Measurements from ENCODE around the gene RTEL1.
"Not testable (repeated sequence)": the region's sequence is repeated elsewhere in the genome, so short reads cannot be mapped to it uniquely, and the experiment has no call there.

RTEL1 gene

GRCh38 chr20:63652192-63652980 is 5.7 kb upstream of the RTEL1 start:
- DNase-seq, result no peak

GRCh38 chr20:63653041-63653973 is 4.8 kb upstream of the RTEL1 start, which contains the start of gene STMN3:
STMN3 (minus strand) TSS chr20:63653424; CDS start chr20:63653345, 79 bp downstream.
- no peak for DNase-seq

- DNase-seq, result no peak
Measured at GRCh38 chr20:63653974-63654668, 4.0 kb upstream of the RTEL1 start.

GRCh38 chr20:63655249-63655648 is 2.9 kb upstream of the RTEL1 start:
- no peak for DNase-seq

- DNase-seq, result no peak
Measured at GRCh38 chr20:63656451-63656850, 1.7 kb upstream of the RTEL1 start.

GRCh38 chr20:63657260-63657936 is 714 bp upstream of the RTEL1 start:
- no peak for DNase-seq

- no peak for DNase-seq
Measured at GRCh38 chr20:63658749-63659187, 656 bp downstream of the RTEL1 start.

GRCh38 chr20:63659370-63659769 is 1.3 kb downstream of the RTEL1 start:
- no peak for DNase-seq

GRCh38 chr20:63660174-63660573 is 2.1 kb downstream of the RTEL1 start:
- DNase-seq, result not testable (repeated sequence)

GRCh38 chr20:63660622-63661021 is 2.5 kb downstream of the RTEL1 start:
- no peak for DNase-seq

GRCh38 chr20:63661108-63661507 is 3.0 kb downstream of the RTEL1 start:
- DNase-seq, result no peak

- no peak for DNase-seq
Measured at GRCh38 chr20:63661959-63662812, 4.1 kb downstream of the RTEL1 start.

- DNase-seq, result no peak
Measured at GRCh38 chr20:63662813-63663189, 4.7 kb downstream of the RTEL1 start.

- DNase-seq, result no peak
Measured at GRCh38 chr20:63663332-63664066, 5.4 kb downstream of the RTEL1 start.

- no peak for DNase-seq
Measured at GRCh38 chr20:63664143-63664851, 6.2 kb downstream of the RTEL1 start.

GRCh38 chr20:63664861-63665594 is 6.9 kb downstream of the RTEL1 start:
- no peak for DNase-seq

- no peak for DNase-seq
Measured at GRCh38 chr20:63665708-63666107, 7.6 kb downstream of the RTEL1 start.

GRCh38 chr20:63667858-63668257 is 9.7 kb downstream of the RTEL1 start:
- no peak for DNase-seq

- DNase-seq, result no peak
Measured at GRCh38 chr20:63668351-63668750, 10.2 kb downstream of the RTEL1 start.
